Activated gamma-delta T cell treated with Interleukin-2 at 50 U/mL for 16 hours (primary cell): ENCODE results near the gene VKORC1.
A peak's percentile ranks its signal among the peaks of the same experiment; 100 is the strongest.
"Not testable (repeated sequence)": the region's sequence is repeated elsewhere in the genome, so short reads cannot be mapped to it uniquely, and the experiment has no call there.

Source experiments
- DNase-seq: peaks from one replicate; pipeline ENCODE4 v3.0.0-alpha.2; 2020

VKORC1 gene

GRCh38 chr16:31106509-31107464, 12.2 kb upstream of the VKORC1 start:
- DNase-seq = no peak

GRCh38 chr16:31105677-31106213, 11.1 kb upstream of the VKORC1 start:
- DNase-seq = peak; percentile 80

GRCh38 chr16:31100876-31101641, 6.5 kb upstream of the VKORC1 start:
- not testable (repeated sequence) for DNase-seq

- no peak for DNase-seq
These were observed 5.5 kb upstream of the VKORC1 start for GRCh38 chr16:31099860-31100638.

GRCh38 chr16:31094088-31094423, 541 bp downstream of the VKORC1 start:
- no peak for DNase-seq

GRCh38 chr16:31093132-31093703, 1.4 kb downstream of the VKORC1 start:
- DNase-seq = no peak

GRCh38 chr16:31092330-31092729, 2.3 kb downstream of the VKORC1 start:
- DNase-seq = no peak

- no peak for DNase-seq
These were observed 4.1 kb downstream of the VKORC1 start for GRCh38 chr16:31090540-31090939.

GRCh38 chr16:31089199-31089598, 5.4 kb downstream of the VKORC1 start:
- no peak for DNase-seq

- no peak for DNase-seq
These were observed 6.0 kb downstream of the VKORC1 start, which contains the start of gene PRSS53 for GRCh38 chr16:31088459-31089183. PRSS53 (minus strand) TSS chr16:31088943; CDS start chr16:31088809, 134 bp downstream.

- no peak for DNase-seq
These were observed 6.6 kb downstream of the VKORC1 start for GRCh38 chr16:31087971-31088370.

GRCh38 chr16:31087481-31087880, 7.1 kb downstream of the VKORC1 start:
- DNase-seq = no peak

- no peak for DNase-seq
These were observed 8.0 kb downstream of the VKORC1 start for GRCh38 chr16:31086629-31086906.

- no peak for DNase-seq
These were observed 8.5 kb downstream of the VKORC1 start for GRCh38 chr16:31085873-31086628.

- no peak for DNase-seq
These were observed 9.2 kb downstream of the VKORC1 start for GRCh38 chr16:31085411-31085810.

- no peak for DNase-seq
These were observed 9.9 kb downstream of the VKORC1 start for GRCh38 chr16:31084584-31085302.

GRCh38 chr16:31083981-31084380, 10.6 kb downstream of the VKORC1 start:
- DNase-seq = no peak

GRCh38 chr16:31083556-31083955, 11.0 kb downstream of the VKORC1 start:
- DNase-seq = no peak

GRCh38 chr16:31083081-31083480, 11.5 kb downstream of the VKORC1 start:
- no peak for DNase-seq

GRCh38 chr16:31082368-31083045, 12.1 kb downstream of the VKORC1 start:
- no peak for DNase-seq
